T-helper 17 cell (primary cell): ENCODE data around the gene NELFE. TPM values are rescaled to one million over a fixed set of nuclear protein-coding genes. Genes with fewer than 3 reads are reported as not detected.
A peak's percentile ranks its signal among the peaks of the same experiment; 100 is the strongest.

Source experiments
- ATAC-seq: fragments of 150-1000 bp; cut with Tn5 transposase; 2 replicates; pipeline ENCODE4 v1.10.0; 2021; ENCODE audit warnings: mild to moderate bottlenecking, moderate library complexity
- DNase-seq, 3 donors: peaks; one replicate each; pipeline versions ENCODE4 v3.0.0 to v3.0.0-alpha.2; 2020 to 2021
- H3K9me3 ChIP-seq: one replicate; pipeline ENCODE4 v1.7.0; 2013; ENCODE audit warnings: low read length, mild to moderate bottlenecking; ENCODE audit not compliant: control insufficient read depth, poor library complexity, severe bottlenecking
- H3K27ac Mint-ChIP-seq: one replicate; pipeline ENCODE4 v1.8.0; 2022; ENCODE audit warnings: mild to moderate bottlenecking, moderate library complexity, mixed read lengths
- H3K27me3 Mint-ChIP-seq: one replicate; pipeline ENCODE4 v1.8.0; 2022; ENCODE audit warnings: mixed read lengths
- H3K36me3 Mint-ChIP-seq: one replicate; pipeline ENCODE4 v1.8.0; 2022; ENCODE audit warnings: low read depth, mixed read lengths
- H3K4me1 Mint-ChIP-seq: one replicate; pipeline ENCODE4 v1.8.0; 2022; ENCODE audit warnings: mild to moderate bottlenecking, mixed read lengths
- H3K4me3 Mint-ChIP-seq: one replicate; pipeline ENCODE4 v1.8.0; 2022; ENCODE audit warnings: mild to moderate bottlenecking, moderate library complexity, mixed read lengths
- total RNA-seq, 4 donors: library from RNA in 2 of 4; stranded (reverse) in 2 of 4; gene quantifications; one replicate each; pipeline ENCODE4 v1.2.3 and lab custom pipeline; 2022 to 2026

Gene NELFE
- total RNA-seq, 2 donors from 2014 or later: 45.8 to 46.2 TPM

DNA sequence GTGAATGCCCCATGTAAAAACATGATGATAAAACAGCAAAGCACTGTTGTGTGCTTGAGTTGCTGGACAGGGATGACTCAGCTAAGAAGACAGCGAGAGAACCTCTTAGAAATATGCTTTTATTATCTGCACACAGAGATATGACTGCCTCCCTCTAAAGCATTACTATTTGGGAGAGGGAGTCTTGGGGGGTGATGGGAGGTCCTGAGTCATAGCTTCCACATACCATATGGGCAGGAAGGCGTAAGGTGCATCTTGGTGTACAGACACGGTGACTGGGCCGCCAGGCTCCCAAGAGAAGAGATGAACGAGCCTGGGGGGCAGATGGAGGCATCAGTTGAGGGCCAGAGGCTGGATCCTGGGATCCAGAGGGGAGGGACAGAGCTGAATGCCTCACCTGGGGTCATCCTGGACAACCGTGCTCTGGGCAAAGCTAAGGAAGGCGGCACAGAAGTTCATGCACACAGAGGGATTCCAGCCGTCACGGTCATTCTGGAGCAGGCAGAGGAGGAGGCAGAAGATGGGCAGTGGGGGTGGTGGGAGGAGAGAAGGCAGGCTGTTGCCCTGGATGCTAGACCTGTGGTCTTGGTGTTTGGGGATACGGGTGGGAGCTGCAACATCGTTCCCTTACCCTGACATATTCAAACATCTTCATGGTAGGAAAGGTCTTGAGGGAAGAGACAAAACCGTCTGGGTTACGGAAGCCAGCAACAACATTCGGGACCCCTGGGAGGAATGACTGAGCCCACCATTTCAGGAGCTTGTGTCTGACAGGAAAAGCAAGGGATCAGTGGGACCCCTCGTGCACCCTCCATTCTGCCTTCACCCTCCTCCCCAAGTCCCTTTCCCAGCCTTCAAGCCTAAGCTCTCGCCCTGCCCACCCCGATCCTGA is 11.2 kb upstream of the NELFE start:
- H3K9me3 ChIP-seq: no peaks in the 10 kb centered on the region
- Mint-ChIP-seq H3K36me3 (peaks cover 9% of the 10 kb centered on the region), H3K4me1 (peaks cover 38% of the 10 kb centered on the region), H3K4me3 (peak overlapping the region; percentile 74), H3K27me3 (no peaks in the 10 kb centered on the region), H3K27ac (peak overlapping the region; percentile 100)
- DNase-seq (no peak), ATAC-seq (no peak)

DNA sequence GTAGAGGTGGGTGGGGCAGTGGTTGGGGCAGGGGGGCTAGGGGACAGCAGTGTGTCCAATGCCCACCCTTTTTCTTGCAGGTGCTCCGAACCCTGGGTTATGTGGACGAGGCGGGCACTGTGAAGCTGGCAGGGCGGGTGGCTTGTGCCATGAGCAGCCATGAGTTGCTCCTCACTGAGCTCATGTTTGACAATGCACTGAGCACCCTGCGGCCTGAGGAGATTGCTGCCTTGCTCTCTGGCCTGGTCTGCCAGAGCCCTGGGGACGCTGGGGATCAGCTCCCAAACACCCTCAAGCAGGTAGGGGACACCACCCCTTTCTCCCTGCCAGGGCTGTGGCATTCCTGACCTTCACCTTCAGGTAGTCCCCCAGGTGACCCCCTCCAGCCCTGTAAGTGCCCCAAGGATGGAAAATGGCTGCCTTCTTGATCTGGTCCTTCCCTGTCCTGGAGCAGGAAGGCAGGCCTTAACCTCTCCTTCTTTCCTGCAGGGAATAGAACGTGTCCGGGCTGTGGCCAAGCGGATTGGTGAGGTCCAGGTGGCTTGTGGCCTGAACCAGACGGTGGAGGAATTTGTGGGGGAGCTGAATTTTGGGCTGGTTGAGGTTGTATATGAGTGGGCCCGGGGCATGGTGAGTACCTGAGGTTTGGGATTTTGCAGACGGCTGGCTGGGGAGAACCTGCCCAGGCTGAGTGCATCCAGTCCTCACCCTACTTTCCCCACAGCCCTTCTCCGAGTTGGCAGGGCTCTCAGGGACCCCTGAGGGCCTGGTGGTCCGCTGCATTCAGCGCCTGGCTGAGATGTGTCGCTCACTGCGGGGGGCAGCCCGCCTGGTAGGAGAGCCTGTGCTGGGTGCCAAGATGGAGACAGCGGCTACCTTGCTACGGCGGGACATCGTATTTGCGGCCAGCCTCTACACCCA is 10.3 kb upstream of the NELFE start:
- no peak for DNase-seq
- no peaks in the 10 kb centered on the region for H3K9me3 ChIP-seq
- Mint-ChIP-seq H3K4me1 (peaks cover 33% of the 10 kb centered on the region), H3K27ac (peak overlapping the region; percentile 100), H3K27me3 (no peaks in the 10 kb centered on the region), H3K36me3 (peaks cover 9% of the 10 kb centered on the region), H3K4me3 (peak overlapping the region; percentile 7)
- no peak for ATAC-seq

DNA sequence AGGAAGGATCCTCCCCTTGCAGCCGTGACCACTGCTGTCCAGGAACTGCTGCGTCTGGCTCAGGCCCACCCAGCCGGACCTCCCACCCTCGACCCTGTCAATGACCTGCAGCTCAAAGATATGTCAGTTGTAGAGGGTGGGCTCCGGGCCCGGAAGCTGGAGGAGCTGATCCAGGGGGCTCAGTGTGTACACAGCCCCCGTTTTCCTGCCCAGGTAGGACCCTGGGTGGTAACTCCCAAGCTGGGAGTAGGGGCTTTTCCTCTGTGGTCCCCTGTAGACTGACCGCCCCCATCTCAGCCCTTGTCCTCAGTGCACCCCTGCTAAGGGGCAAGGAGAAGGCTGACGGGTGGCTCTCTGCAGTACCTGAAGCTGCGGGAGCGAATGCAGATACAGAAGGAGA is 9.6 kb upstream of the NELFE start:
- no peak overlapping the region for H3K27ac Mint-ChIP-seq
- peaks cover 30% of the 10 kb centered on the region for H3K4me1 Mint-ChIP-seq
- ATAC-seq: no peak
- H3K27me3 Mint-ChIP-seq: no peaks in the 10 kb centered on the region
- no peak overlapping the region for H3K4me3 Mint-ChIP-seq
- peaks cover 9% of the 10 kb centered on the region for H3K36me3 Mint-ChIP-seq
- no peak for DNase-seq
- no peaks in the 10 kb centered on the region for H3K9me3 ChIP-seq

DNA sequence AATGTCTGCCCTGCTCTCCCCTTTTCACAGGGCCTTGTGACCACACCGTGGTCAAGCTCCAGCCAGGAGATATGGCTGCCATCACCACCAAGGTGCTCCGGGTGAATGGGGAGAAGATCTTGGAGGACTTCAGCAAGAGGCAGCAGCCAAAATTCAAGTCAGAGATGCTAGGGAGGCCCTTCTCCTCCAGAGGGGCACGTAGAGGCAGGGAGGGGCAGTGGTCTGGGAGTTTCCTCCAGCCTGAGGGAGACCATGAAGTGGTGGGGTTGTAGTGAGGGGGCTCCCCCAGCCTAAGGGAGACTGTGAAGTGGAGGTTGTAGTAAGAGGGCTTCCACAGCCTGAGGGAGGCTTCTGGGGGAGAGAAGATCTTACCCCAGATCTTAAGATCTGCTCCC is 9.2 kb upstream of the NELFE start:
- DNase-seq (no peak), ATAC-seq (no peak)
- H3K4me3 Mint-ChIP-seq: peak overlapping the region; percentile 28
- peaks cover 26% of the 10 kb centered on the region for H3K4me1 Mint-ChIP-seq
- peaks cover 9% of the 10 kb centered on the region for H3K36me3 Mint-ChIP-seq
- H3K9me3 ChIP-seq: no peaks in the 10 kb centered on the region
- H3K27ac Mint-ChIP-seq: peak overlapping the region; percentile 45
- no peaks in the 10 kb centered on the region for H3K27me3 Mint-ChIP-seq

DNA sequence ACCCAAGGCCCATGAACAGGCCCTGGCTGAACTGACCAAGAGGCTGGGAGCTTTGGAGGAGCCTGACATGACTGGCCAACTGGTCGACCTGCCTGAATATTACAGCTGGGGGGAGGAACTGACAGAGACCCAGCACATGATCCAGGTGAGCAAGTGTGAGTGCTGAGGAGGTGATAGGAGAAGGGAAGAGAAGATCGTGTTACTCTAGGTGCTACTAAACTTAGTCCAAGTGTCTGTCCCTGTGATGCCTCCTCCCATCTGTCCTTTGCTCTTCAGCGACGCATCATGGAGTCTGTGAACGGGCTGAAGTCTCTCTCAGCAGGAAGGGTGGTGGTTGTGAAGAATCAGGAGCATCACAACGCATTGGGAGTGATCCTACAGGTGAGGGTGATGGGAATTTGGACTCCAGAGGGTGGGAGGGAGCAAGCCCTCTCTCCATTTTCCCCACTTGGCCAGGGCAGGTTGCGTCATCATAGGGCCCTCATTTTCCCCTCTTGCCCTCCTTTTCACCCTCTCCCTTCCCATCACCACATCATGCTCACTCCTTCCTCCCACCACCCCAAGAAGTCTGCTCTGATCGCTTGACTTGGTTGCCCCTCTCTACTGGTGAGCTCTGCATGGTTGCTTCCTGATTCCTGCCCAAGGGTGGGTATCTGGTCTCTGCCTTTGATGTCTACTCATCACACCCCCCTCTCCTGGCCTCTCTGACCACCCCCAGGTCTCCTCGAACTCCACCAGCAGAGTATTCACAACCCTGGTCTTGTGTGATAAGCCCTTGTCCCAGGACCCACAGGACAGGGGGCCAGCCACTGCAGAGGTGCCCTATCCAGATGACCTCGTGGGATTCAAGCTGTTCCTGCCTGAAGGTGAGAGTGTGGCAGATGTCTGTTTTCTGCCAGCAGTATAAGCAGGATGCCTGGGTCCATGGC is 8.5 kb upstream of the NELFE start:
- H3K9me3 ChIP-seq: no peaks in the 10 kb centered on the region
- Mint-ChIP-seq H3K27me3 (no peaks in the 10 kb centered on the region), H3K4me1 (peaks cover 20% of the 10 kb centered on the region), H3K36me3 (peaks cover 7% of the 10 kb centered on the region), H3K4me3 (peak overlapping the region; percentile 28), H3K27ac (peak overlapping the region; percentile 77)
- DNase-seq (no peak), ATAC-seq (no peak)

DNA sequence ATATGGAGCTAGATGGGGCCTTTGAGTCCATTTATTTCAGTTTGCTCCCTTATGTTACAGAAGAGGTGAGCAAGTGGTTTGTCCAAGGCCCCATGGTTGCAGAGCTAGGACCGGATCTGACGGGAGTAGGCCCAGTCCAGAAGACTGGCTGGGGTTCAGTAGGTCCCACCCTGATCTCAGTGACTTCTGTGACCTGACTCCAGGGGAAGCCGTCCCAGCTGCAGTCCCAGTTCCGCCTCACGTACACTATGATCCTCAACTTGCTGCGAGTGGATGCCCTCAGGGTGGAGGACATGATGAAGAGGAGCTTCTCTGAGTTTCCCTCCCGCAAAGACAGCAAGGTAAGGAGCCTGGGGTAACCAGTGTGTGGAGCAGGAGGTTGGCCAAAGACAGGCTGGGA is 7.7 kb upstream of the NELFE start:
- ATAC-seq (no peak), DNase-seq (no peak)
- no peaks in the 10 kb centered on the region for H3K9me3 ChIP-seq
- Mint-ChIP-seq H3K4me3 (no peak overlapping the region), H3K27ac (peak overlapping the region; percentile 77), H3K4me1 (peaks cover 19% of the 10 kb centered on the region), H3K27me3 (no peaks in the 10 kb centered on the region), H3K36me3 (peaks cover 14% of the 10 kb centered on the region)

DNA sequence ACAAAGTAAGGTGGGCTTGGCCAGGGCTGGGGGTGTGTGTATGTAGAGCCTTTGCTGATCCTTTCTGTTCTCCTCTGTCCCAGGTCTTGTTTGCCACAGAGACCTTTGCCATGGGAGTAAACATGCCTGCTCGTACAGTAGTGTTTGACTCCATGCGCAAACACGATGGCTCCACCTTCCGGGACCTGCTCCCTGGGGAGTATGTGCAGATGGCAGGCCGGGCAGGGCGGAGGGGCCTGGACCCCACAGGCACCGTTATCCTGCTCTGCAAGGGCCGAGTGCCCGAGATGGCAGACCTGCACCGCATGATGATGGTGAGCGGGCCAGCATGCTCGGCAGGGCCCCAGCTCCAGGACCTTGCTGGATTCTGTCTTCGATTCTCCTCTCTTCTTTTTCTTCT is 6.9 kb upstream of the NELFE start:
- H3K36me3 Mint-ChIP-seq: peaks cover 14% of the 10 kb centered on the region

DNA sequence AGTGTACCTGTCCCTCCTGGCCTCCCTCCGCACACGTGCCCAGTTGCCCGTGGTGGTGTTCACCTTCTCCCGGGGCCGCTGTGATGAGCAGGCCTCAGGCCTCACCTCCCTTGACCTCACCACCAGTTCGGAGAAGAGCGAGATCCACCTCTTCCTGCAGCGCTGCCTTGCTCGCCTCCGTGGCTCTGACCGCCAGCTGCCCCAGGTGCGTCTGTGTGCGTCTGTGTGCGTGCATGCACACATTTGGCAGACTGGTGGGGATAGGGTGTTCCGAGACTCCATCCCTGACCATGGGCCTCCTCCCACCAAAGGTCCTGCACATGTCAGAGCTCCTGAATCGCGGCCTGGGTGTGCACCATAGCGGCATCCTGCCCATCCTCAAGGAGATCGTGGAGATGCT is 5.2 kb upstream of the NELFE start:
- Mint-ChIP-seq H3K4me1 (peaks cover 14% of the 10 kb centered on the region), H3K4me3 (no peak overlapping the region), H3K27ac (peak overlapping the region; percentile 62), H3K27me3 (no peaks in the 10 kb centered on the region), H3K36me3 (peaks cover 14% of the 10 kb centered on the region)
- H3K9me3 ChIP-seq: no peaks in the 10 kb centered on the region
- DNase-seq (no peak), ATAC-seq (no peak)

More for the DNA sequence above, 6.9 kb upstream of the NELFE start:
- H3K9me3 ChIP-seq: no peaks in the 10 kb centered on the region
- DNase-seq: no peak
- no peak for ATAC-seq
- Mint-ChIP-seq H3K4me3 (no peak overlapping the region), H3K4me1 (peaks cover 20% of the 10 kb centered on the region), H3K27me3 (no peaks in the 10 kb centered on the region), H3K27ac (no peak overlapping the region)

DNA sequence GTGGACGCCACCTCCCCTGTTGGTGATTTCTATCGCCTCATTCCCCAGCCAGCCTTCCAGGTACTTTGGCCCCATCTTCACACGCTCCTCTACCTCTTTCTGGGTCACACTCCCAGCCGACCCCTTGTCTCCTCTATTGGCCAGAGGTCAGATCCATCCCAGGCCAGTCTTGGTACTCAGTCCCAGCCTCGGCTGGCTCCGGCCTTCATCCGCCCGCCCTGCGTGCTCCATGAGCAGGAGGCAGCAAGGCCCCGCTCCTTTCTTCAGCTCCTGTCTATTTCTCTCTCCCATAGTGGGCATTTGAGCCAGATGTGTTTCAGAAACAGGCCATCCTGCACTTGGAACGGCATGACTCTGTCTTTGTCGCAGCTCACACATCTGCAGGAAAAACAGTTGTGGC is 2.8 kb upstream of the NELFE start:
- H3K9me3 ChIP-seq: no peaks in the 10 kb centered on the region
- H3K27me3 Mint-ChIP-seq: no peaks in the 10 kb centered on the region
- no peak overlapping the region for H3K4me3 Mint-ChIP-seq
- DNase-seq (no peak), ATAC-seq (no peak)
- peaks cover 9% of the 10 kb centered on the region for H3K36me3 Mint-ChIP-seq
- peak overlapping the region; percentile 97 for H3K27ac Mint-ChIP-seq
- H3K4me1 Mint-ChIP-seq: peaks cover 22% of the 10 kb centered on the region

DNA sequence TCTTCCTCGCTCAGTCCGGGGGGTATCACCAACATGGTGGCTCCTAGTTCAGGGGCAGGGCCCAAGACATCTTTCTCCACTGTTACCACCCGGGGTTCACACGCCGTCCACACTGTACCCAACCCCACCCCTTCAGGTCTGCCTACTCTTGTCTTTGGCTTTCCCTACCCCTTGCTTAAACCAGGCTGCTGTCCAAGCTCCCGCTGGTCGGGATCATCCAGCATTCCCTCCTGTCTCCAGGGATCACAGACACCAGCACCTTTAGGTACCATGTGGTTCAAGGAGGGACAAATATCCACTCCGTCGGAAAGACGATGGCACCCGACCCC is 395 bp downstream of the NELFE start:
- no peak for ATAC-seq
- Mint-ChIP-seq H3K27me3 (no peaks in the 10 kb centered on the region), H3K27ac (peak overlapping the region; percentile 97), H3K36me3 (peaks cover 11% of the 10 kb centered on the region), H3K4me3 (peak overlapping the region; percentile 96), H3K4me1 (peaks cover 20% of the 10 kb centered on the region)
- no peak for DNase-seq
- no peaks in the 10 kb centered on the region for H3K9me3 ChIP-seq

DNA sequence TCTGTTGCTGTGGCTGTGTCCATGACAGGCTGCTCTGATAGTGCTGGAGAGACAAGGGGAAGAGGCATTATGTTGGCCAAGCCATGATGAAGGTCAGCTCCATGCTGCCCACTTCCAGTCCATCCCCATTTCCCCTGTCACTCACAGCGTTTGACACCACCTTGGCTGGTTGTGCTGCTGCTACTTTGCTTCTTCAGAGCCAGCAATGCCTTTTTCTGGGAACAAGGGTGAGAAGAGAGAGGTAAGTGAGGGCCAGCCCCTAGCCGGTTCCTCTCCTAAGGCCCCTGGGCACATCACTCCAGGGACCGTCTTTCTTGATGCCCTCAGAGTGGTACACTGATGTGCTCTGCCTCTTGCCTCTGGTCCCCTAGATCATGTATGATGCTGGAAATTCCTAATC is 2.0 kb downstream of the NELFE start:
- DNase-seq (no peak), ATAC-seq (no peak)
- no peaks in the 10 kb centered on the region for H3K27me3 Mint-ChIP-seq
- no peaks in the 10 kb centered on the region for H3K9me3 ChIP-seq
- H3K27ac Mint-ChIP-seq: peak overlapping the region; percentile 97
- no peak overlapping the region for H3K4me3 Mint-ChIP-seq
- H3K4me1 Mint-ChIP-seq: peaks cover 19% of the 10 kb centered on the region
- H3K36me3 Mint-ChIP-seq: peaks cover 9% of the 10 kb centered on the region

DNA sequence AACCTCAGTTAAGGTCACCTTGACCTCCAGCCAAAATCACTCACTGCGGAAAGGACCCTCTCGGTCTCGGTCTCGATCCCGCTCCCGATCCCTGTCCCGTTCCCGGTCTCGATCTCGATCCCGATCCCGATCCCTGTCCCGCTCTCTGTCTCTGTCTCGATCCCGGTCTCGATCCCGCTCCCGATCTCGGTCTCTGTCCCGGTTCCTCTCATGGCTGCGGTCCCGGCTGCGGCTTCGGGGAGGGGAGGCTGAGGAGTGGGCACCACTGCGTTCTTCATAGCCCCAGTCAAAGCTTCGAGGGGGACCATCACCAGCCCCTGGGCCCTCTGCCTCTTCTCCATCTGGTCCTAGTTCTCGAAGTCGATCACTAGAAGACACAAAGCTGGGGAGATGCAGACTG is 4.3 kb downstream of the NELFE start:
- no peaks in the 10 kb centered on the region for H3K27me3 Mint-ChIP-seq
- ATAC-seq: no peak
- H3K4me3 Mint-ChIP-seq: no peak overlapping the region
- H3K36me3 Mint-ChIP-seq: peaks cover 7% of the 10 kb centered on the region
- H3K27ac Mint-ChIP-seq: peak overlapping the region; percentile 24
- no peaks in the 10 kb centered on the region for H3K9me3 ChIP-seq
- DNase-seq: no peak
- H3K4me1 Mint-ChIP-seq: peaks cover 15% of the 10 kb centered on the region

DNA sequence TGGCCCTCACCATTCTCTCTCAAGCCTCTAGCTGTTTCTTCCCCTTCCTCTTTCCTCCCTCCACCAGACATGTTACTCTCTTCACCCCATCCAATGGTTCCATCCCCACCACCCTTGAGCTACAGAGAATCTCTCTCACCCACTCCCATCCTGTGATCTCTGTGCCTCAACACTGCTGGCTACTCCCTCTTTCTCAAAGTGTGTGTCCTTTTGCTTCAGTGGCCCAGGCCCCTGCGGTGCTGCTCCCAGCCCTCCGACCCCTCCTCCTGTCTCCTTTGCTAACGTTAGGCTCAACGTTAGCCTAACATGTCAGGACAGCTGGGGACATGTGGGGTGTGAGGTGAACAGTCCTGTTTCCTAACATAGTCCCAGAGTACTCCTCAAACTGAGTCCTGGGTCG is 5.9 kb downstream of the NELFE start:
- no peak for DNase-seq
- no peaks in the 10 kb centered on the region for H3K9me3 ChIP-seq
- no peaks in the 10 kb centered on the region for H3K27me3 Mint-ChIP-seq
- H3K4me3 Mint-ChIP-seq: no peak overlapping the region
- ATAC-seq: no peak
- peaks cover 7% of the 10 kb centered on the region for H3K36me3 Mint-ChIP-seq
- peak overlapping the region; percentile 62 for H3K27ac Mint-ChIP-seq
- peaks cover 6% of the 10 kb centered on the region for H3K4me1 Mint-ChIP-seq
